HCT116 (cell line): ENCODE results near the gene SPACA6. TPM values are rescaled to one million over a fixed set of nuclear protein-coding genes. Genes with fewer than 3 reads are reported as not detected.

Source experiments
- ATAC-seq: fragments of 200-7000 bp; cut with Tn5 transposase; 2 replicates; pipeline ENCODE4 v1.9.1; 2020; ENCODE audit warnings: mild to moderate bottlenecking, moderate library complexity
- BruUV-seq: library from RNA; stranded (reverse); fragments of 400-500 nt; replicated peaks from 2 replicates; lab custom pipeline; 2021; lab: Mats Ljungman, UMichigan
- CTCF ChIA-PET: fragments of 300-600 bp; sonication (Branson Sonifier 250); formaldehyde crosslinking; loops from one replicate; lab custom pipeline; 2021; ENCODE audit warnings: antibody characterized with exemption; lab: Charles Lee
- POLR2A ChIA-PET: fragments of 300-600, 350-600 bp; sonication (Branson Sonifier 250); formaldehyde crosslinking; loops from one replicate; lab custom pipeline; 2021; ENCODE audit warnings: antibody characterized with exemption; lab: Charles Lee
- RAD21 ChIA-PET, 2 experiments: fragments of 300-600 bp; sonication (Branson Sonifier 250); formaldehyde crosslinking; loops; one replicate each; lab custom pipeline; 2023; ENCODE audit warnings: low total read pairs in 2 of 2; ENCODE audit not compliant: uncharacterized antibody in 2 of 2, unreplicated experiment in 2 of 2, low non-redundant PET in 1 of 2; lab: Charles Lee
- DNase-seq: peaks from one replicate; pipeline ENCODE4 v3.0.0-alpha.2; 2010; ENCODE audit warnings: low read depth, low spot score
- H2AFZ ChIP-seq: fragments of 200-600 bp; shearing (Covaris generic), sonication (generic); 2 replicates; pipeline ENCODE4 v1.6.1; 2017; ENCODE audit warnings: low read depth, mixed run types, mixed read lengths, antibody characterized with exemption, low read length; ENCODE audit not compliant: poor library complexity, severe bottlenecking
- H3K27ac ChIP-seq: 2 replicates; pipeline ENCODE4 v1.5.1; 2012; ENCODE audit warnings: low read depth, low read length
- H3K27me3 ChIP-seq: fragments of 200-600 bp; sonication (generic); 2 replicates; pipeline ENCODE4 v1.6.1; 2016; ENCODE audit warnings: mixed run types, low read length, mixed read lengths; ENCODE audit not compliant: insufficient read depth
- H3K36me3 ChIP-seq, 2 experiments: fragments of 200-500 bp in 1 of 2; fragments of 200-600 bp in 1 of 2; sonication (Bioruptor generic) in 1 of 2; sonication (generic) in 1 of 2; 2 replicates each; pipeline versions ENCODE4 v1.5.1 to v1.6.1; 2014 to 2016; ENCODE audit warnings: low read length in 2 of 2, inconsistent platforms in 1 of 2, mixed read lengths in 1 of 2, mixed run types in 1 of 2; ENCODE audit not compliant: insufficient read depth in 2 of 2, control insufficient read depth in 1 of 2
- H3K4me1 ChIP-seq, 2 experiments: fragments of 200-600 bp in 1 of 2; sonication (generic) in 1 of 2; 2 replicates each; pipeline versions ENCODE4 v1.5.1 to v1.6.1; 2012 to 2017; ENCODE audit warnings: low read length in 2 of 2, inconsistent platforms in 1 of 2, mild to moderate bottlenecking in 1 of 2, mixed read lengths in 1 of 2, mixed run types in 1 of 2, moderate library complexity in 1 of 2; ENCODE audit not compliant: insufficient read depth in 2 of 2, control insufficient read depth in 1 of 2
- H3K4me2 ChIP-seq: fragments of 200-600 bp; sonication (generic); 2 replicates; pipeline ENCODE4 v1.6.1; 2017; ENCODE audit warnings: mixed run types, low read length, mixed read lengths
- H3K4me3 ChIP-seq, 2 experiments: fragments of 200-600 bp in 1 of 2; sonication (generic) in 1 of 2; replicated peaks in 1 of 2; 2 replicates each; pipeline ENCODE4 v1.5.1; 2011 to 2016; ENCODE audit warnings: low read length in 2 of 2, control low read depth in 1 of 2, low read depth in 1 of 2, mild to moderate bottlenecking in 1 of 2, mixed read lengths in 1 of 2, mixed run types in 1 of 2
- H3K79me2 ChIP-seq: fragments of 200-600 bp; sonication (generic); 2 replicates; pipeline ENCODE4 v1.6.1; 2017; ENCODE audit warnings: mild to moderate bottlenecking, mixed run types, low read length, moderate library complexity, mixed read lengths; ENCODE audit not compliant: insufficient read depth
- H3K9ac ChIP-seq: fragments of 200-600 bp; sonication (generic); 2 replicates; pipeline ENCODE4 v1.6.1; 2016; ENCODE audit warnings: low read length, mixed read lengths
- H3K9me2 ChIP-seq: fragments of 200-600 bp; sonication (generic), shearing (Covaris generic); 2 replicates; pipeline ENCODE4 v1.6.1; 2017; ENCODE audit warnings: mixed run types, mild to moderate bottlenecking, moderate library complexity; ENCODE audit not compliant: insufficient read depth
- H3K9me3 ChIP-seq, 2 experiments: fragments of 200-500 bp in 1 of 2; fragments of 200-600 bp in 1 of 2; sonication (Bioruptor generic) in 1 of 2; sonication (generic) in 1 of 2; 2 replicates each; pipeline ENCODE4 v1.6.1; 2014 to 2017; ENCODE audit warnings: low read length in 2 of 2, mixed read lengths in 2 of 2, inconsistent platforms in 1 of 2, low read depth in 1 of 2, mild to moderate bottlenecking in 1 of 2, mixed run types in 1 of 2, moderate library complexity in 1 of 2; ENCODE audit not compliant: control insufficient read depth in 1 of 2, insufficient read depth in 1 of 2
- H4K20me1 ChIP-seq: fragments of 200-600 bp; sonication (generic), shearing (Covaris generic); 2 replicates; pipeline ENCODE4 v1.6.1; 2017; ENCODE audit warnings: mixed run types, mild to moderate bottlenecking, moderate library complexity; ENCODE audit not compliant: insufficient read depth
- EGR1 ChIP-seq: IDR thresholded peaks from 2 replicates; pipeline ENCODE4 v1.6.1; 2012; ENCODE audit warnings: low read depth
- ELF1 ChIP-seq: IDR thresholded peaks from 2 replicates; pipeline ENCODE4 v1.6.1; 2012; ENCODE audit warnings: low read depth, borderline replicate concordance
- EZH2 ChIP-seq: fragments of 200-600 bp; sonication (generic); IDR thresholded peaks from 2 replicates; pipeline ENCODE4 v1.6.1; 2017; ENCODE audit warnings: antibody characterized with exemption, mixed run types
- JUND ChIP-seq: IDR thresholded peaks from 2 replicates; pipeline ENCODE4 v1.6.1; 2012
- POLR2A ChIP-seq: IDR thresholded peaks from 2 replicates; pipeline ENCODE4 v1.7.0; 2011; ENCODE audit warnings: borderline replicate concordance; ENCODE audit not compliant: insufficient read depth, insufficient read length; ENCODE audit errors: extremely low read depth
- POLR2AphosphoS5 ChIP-seq: IDR thresholded peaks from 2 replicates; pipeline ENCODE4 v1.6.1; 2011; ENCODE audit warnings: mild to moderate bottlenecking, low read depth, low read length, moderate library complexity
- RAD21 ChIP-seq: IDR thresholded peaks from 2 replicates; pipeline ENCODE4 v1.6.1; 2012; ENCODE audit warnings: low read depth, mild to moderate bottlenecking
- SIN3A ChIP-seq: IDR thresholded peaks from 2 replicates; pipeline ENCODE4 v1.6.1; 2012; ENCODE audit warnings: low read depth
- SP1 ChIP-seq: IDR thresholded peaks from 2 replicates; pipeline ENCODE4 v1.6.1; 2012; ENCODE audit warnings: low read depth
- TCF7L2 ChIP-seq: IDR thresholded peaks from 2 replicates; pipeline ENCODE4 v1.7.0; 2011; ENCODE audit warnings: borderline replicate concordance, inconsistent platforms; ENCODE audit not compliant: insufficient read depth, insufficient read length; ENCODE audit errors: extremely low read depth
- YY1 ChIP-seq: IDR thresholded peaks from 2 replicates; pipeline ENCODE4 v1.6.1; 2011; ENCODE audit warnings: low read length, low read depth, moderate library complexity, mild to moderate bottlenecking; ENCODE audit not compliant: insufficient replicate concordance; ENCODE audit errors: extremely low read depth
- ZFX ChIP-seq: fragments of 450-650 bp; IDR thresholded peaks from 2 replicates; pipeline ENCODE4 v1.6.1; 2017
- intact Hi-C: fragments of 100-400 bp; cut with micrococcal nuclease; formaldehyde crosslinking; loops from 2 replicates; pipeline ENCODE4 v1.10.0; 2022
- total RNA-seq: library from RNA; stranded (reverse); gene quantifications from one replicate; pipeline ENCODE4 v1.2.1, GENCODE V29; 2021; ENCODE audit not compliant: unreplicated experiment
- TF ChIP-seq, protein P1 (sequence below): IDR thresholded peaks from 2 replicates; pipeline ENCODE4 v1.6.1; 2012
- TF ChIP-seq, protein P2 (sequence below): IDR thresholded peaks from 2 replicates; pipeline ENCODE4 v1.6.1; 2012

Gene SPACA6
- total RNA-seq, 1 experiment from 2014 or later, result 13.9 TPM

DNA sequence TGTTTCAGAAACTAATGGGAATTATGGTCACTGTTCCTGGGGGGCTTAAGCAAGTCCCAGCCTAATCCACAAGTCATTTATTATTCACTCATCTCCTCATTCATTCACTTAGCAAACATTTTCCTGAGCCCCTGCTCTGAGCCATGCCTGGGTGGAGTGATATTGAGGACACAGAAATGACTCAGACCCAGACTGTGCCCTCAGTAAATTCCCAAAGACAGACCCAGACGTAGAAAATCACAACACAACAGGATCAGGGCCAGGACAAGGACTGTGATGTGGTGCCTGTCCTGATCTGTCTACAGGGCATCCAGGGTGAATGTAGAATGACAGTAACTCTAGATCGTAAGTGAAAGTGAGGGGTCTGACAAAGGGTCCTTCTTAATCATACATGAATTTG is 7.0 kb upstream of the SPACA6 start:
- Histone ChIP-seq H4K20me1 (no peaks in the 10 kb centered on the region), H3K9me3 (no peaks in the 10 kb centered on the region), H2AFZ (no peak overlapping the region), H3K79me2 (peaks cover 26% of the 10 kb centered on the region), H3K36me3 (no peaks in the 10 kb centered on the region), H3K4me2 (peak overlapping the region; percentile 88; the same call in 1 of the 2 replicates), H3K9me2 (no peaks in the 10 kb centered on the region), H3K4me3 (no peak overlapping the region), H3K9ac (no peak overlapping the region), H3K4me1 (peaks cover 14 to 44% of the 10 kb centered on the region in 2 experiments), H3K27me3 (no peaks in the 10 kb centered on the region), H3K27ac (no peak overlapping the region)
- ChIA-PET CTCF (no interaction called here), RAD21 (no interaction called here), POLR2A (no interaction called here)
- BruUV-seq, result no TSS peak
- intact Hi-C loops, result no loop called here
- no peak for TF ChIP-seq POLR2AphosphoS5
- TF ChIP-seq, protein P1, sequence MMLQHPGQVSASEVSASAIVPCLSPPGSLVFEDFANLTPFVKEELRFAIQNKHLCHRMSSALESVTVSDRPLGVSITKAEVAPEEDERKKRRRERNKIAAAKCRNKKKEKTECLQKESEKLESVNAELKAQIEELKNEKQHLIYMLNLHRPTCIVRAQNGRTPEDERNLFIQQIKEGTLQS, result no peak
- no peak for TF ChIP-seq ZFX
- no peak for TF ChIP-seq RAD21
- TF ChIP-seq, protein P2, sequence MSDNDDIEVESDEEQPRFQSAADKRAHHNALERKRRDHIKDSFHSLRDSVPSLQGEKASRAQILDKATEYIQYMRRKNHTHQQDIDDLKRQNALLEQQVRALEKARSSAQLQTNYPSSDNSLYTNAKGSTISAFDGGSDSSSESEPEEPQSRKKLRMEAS, result no peak
- no peak for TF ChIP-seq EZH2
- no peak for TF ChIP-seq SP1
- ATAC-seq, result no peak
- no peak for DNase-seq

DNA sequence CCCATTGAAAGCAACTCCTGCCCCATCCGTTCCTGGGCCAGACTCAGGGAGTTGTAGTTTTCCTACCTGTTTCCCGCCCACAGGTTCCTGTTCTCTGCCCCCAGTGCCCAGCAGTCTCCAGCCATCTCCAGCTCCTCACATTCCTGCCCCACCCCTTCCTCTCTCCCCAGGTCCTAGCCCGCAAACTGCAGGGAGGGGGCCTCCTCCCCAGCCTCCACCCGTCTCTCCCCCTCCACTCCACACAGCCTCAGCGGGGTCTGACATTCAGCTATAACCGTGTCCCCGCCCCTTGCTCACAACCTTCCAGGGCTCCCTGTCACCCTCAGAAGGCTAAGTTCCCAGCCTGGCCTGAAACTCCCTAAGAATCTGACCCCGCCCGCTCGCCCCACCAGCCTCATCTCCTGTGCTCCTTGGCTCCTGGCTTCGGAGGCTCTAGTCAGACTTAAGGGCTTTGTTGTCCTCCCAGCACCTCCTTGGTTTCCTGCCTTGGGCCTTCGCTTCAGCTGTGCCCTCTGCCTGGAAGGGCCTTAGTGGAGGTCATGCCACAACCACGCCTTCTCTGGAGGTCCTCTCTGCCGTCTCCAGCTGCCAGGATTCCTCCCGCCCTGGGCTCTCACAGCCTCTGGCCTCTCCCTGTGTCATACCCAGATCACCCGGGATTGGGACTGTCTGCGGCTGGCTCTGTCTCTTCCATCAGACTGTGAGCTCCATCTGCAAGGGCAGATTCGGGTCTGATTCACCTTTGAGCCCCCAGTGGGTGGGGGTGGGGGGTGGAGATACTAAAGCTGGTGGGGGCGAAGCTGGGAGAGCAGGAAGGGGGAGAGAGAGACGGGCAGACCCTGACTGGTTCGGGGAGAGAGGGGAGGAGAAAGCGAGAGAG is 5.1 kb upstream of the SPACA6 start:
- DNase-seq (no peak), ATAC-seq (peak; percentile 43)
- Histone ChIP-seq H3K27me3 (no peaks in the 10 kb centered on the region), H3K27ac (peak overlapping the region; percentile 71), H3K36me3 (no peaks in the 10 kb centered on the region; a peak in 1 of 4 replicates), H3K4me3 (peak overlapping the region; percentile 78 to 79), H4K20me1 (no peaks in the 10 kb centered on the region), H3K9me3 (no peaks in the 10 kb centered on the region), H3K79me2 (peaks cover 41% of the 10 kb centered on the region), H3K9me2 (no peaks in the 10 kb centered on the region), H3K9ac (peak overlapping the region; percentile 67), H3K4me1 (peaks cover 23 to 48% of the 10 kb centered on the region in 2 experiments), H3K4me2 (peak overlapping the region; percentile 88), H2AFZ (no peak overlapping the region)
- POLR2A ChIA-PET, result no interaction called here
- intact Hi-C loops, result no loop called here
- RAD21 ChIA-PET, result interaction anchor here in 1 of 2 experiments (0.6 kb wide), 1 partner anchor 27 kb away, joined by 3 read pairs; no protein-coding TSS in a partner anchor
- CTCF ChIA-PET, result interaction anchor here (1.0 to 2.2 kb wide), 5 partner anchors 9 to 90 kb away, joined by 3 to 13 read pairs (median 7); no protein-coding TSS in a partner anchor
- TF ChIP-seq JUND (no peak), SIN3A (0 out of 2 replicates have a peak, but pooled peaks have one; percentile 19), TCF7L2 (no peak), ELF1 (no peak), EZH2 (no peak), YY1 (peak; percentile 21), POLR2AphosphoS5 (0 out of 2 replicates have a peak, but pooled peaks have one; percentile 44), POLR2A (no peak), SP1 (peak; percentile 44; the same call in 1 of the 2 replicates), EGR1 (peak; percentile 59; the same call in 1 of the 2 replicates)
- TF ChIP-seq, protein P2, result peak; percentile 32; the same call in 1 of the 2 replicates
- TSS peak; percentile 85 for BruUV-seq
